ENCODE results near the gene INSM2.

INSM2 gene

GRCh38 chr14:35533357-35534207, at the start of gene INSM2:
INSM2 (plus strand) TSS chr14:35534164; CDS start chr14:35534253, 89 bp downstream.
- DNase-seq: peak; percentile 98

GRCh38 chr14:35492569-35493014, 41.4 kb upstream of the INSM2 start:
- no peak for DNase-seq

GRCh38 chr14:35495278-35495677, 38.7 kb upstream of the INSM2 start:
- DNase-seq: no peak

- no peak for DNase-seq
These were observed 34.8 kb upstream of the INSM2 start for GRCh38 chr14:35499180-35499579.

GRCh38 chr14:35503646-35504045, 30.3 kb upstream of the INSM2 start:
- no peak for DNase-seq

GRCh38 chr14:35504260-35504659, 29.7 kb upstream of the INSM2 start:
- no peak for DNase-seq

GRCh38 chr14:35506461-35506860, 27.5 kb upstream of the INSM2 start:
- DNase-seq: no peak

GRCh38 chr14:35506927-35507326, 27.0 kb upstream of the INSM2 start:
- DNase-seq: no peak

GRCh38 chr14:35509846-35510245, 24.1 kb upstream of the INSM2 start:
- no peak for DNase-seq

- DNase-seq: no peak
These were observed 21.2 kb upstream of the INSM2 start for GRCh38 chr14:35512765-35513164.

- DNase-seq: no peak
These were observed 18.0 kb upstream of the INSM2 start for GRCh38 chr14:35515916-35516315.

- no peak for DNase-seq
These were observed 14.0 kb upstream of the INSM2 start for GRCh38 chr14:35519986-35520385.

- no peak for DNase-seq
These were observed 8.3 kb upstream of the INSM2 start for GRCh38 chr14:35525695-35526094.

- no peak for DNase-seq
These were observed 7.0 kb upstream of the INSM2 start for GRCh38 chr14:35526962-35527361.

- no peak for DNase-seq
These were observed 1.8 kb upstream of the INSM2 start for GRCh38 chr14:35531960-35532747.

- peak; percentile 93 for DNase-seq
These were observed 1.1 kb upstream of the INSM2 start for GRCh38 chr14:35532783-35533356.

GRCh38 chr14:35534208-35534872, 376 bp downstream of the INSM2 start:
- DNase-seq: no peak

- DNase-seq: peak; percentile 91
These were observed 1.0 kb downstream of the INSM2 start for GRCh38 chr14:35534873-35535482.

GRCh38 chr14:35535483-35536112, 1.6 kb downstream of the INSM2 start:
- DNase-seq: no peak

- DNase-seq: no peak
These were observed 6.0 kb downstream of the INSM2 start for GRCh38 chr14:35539969-35540368.

GRCh38 chr14:35543006-35543405, 9.0 kb downstream of the INSM2 start:
- DNase-seq: no peak

- no peak for DNase-seq
These were observed 15.6 kb downstream of the INSM2 start for GRCh38 chr14:35549551-35549950.
